Subcutaneous adipose tissue (tissue), 4 donors: ENCODE data around the gene CISH. TPM values are rescaled to one million over a fixed set of nuclear protein-coding genes. Genes with fewer than 3 reads are reported as not detected.

ENCODE experiments used
- CTCF ChIP-seq: fragments of 450-650 bp; IDR thresholded peaks from one replicate; pipeline ENCODE4 v1.5.1; 2016; ENCODE audit warnings: low read depth, mild to moderate bottlenecking, control low read depth, antibody characterized with exemption, moderate library complexity
- total RNA-seq, 4 donors: library from RNA; depleted of rRNA; stranded (reverse); fragments of >200 nt; gene quantifications; one replicate each; pipeline ENCODE4 v1.1.0, GENCODE V29; 2016

Gene CISH
- 10 to 100 TPM in 2 of 4 donors, 1 to 10 TPM in 2; 3.5 to 25.9 (median 11.0) TPM for total RNA-seq

GRCh38 chr3:50611464-50612233, at the start of gene CISH:
Gene CISH (minus strand): TSS chr3:50611774. CDS start chr3:50611650, 124 bp downstream.
- no peak for TF ChIP-seq CTCF

- TF ChIP-seq CTCF: no peak
Observed at GRCh38 chr3:50660386-50660785, 48.8 kb upstream of the CISH start.

- TF ChIP-seq CTCF: no peak
Observed at GRCh38 chr3:50658831-50659230, 47.3 kb upstream of the CISH start.

DNA sequence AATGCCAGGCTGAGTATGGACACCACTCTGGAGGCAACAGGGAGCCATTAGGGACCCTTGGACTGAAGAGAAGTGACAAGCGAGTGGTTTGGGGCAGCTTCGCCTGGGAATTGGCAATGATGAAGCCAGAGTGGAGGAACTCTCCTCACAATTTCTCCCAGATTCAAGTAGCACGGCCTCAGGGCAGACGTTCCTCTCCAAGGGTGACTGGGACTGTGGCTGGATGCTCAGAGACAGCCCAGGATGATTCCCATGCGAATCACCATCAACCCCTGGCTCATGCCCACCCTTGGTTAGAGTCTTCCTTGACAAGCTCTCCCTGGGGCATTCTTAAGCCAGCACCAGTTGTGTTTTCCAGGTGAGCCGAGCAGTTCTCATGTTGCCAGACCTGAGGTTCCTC, 46.8 kb upstream of the CISH start:
- TF ChIP-seq CTCF: no peak

DNA sequence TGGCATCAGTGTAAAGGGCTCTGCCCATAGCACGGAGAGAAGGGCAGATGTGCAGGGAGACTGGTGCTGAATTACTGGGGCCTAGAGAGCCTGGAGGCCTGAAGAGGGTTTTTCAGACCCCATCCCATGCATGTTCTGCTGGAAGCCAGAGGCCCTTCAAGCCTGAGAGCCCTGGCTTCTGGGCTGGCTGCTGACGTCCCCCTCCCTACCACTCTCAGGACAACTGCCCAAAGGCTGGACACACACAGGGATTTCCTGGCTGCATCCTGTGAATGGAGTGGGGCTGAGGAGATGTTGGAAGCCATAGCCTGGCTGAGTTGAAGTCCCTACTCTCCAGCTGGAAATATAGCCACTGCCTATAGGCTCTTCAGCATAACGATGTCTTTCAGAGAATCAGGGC, 46.2 kb upstream of the CISH start:
- no peak for TF ChIP-seq CTCF

- no peak for TF ChIP-seq CTCF
Observed at GRCh38 chr3:50657407-50657806, 45.8 kb upstream of the CISH start.

DNA sequence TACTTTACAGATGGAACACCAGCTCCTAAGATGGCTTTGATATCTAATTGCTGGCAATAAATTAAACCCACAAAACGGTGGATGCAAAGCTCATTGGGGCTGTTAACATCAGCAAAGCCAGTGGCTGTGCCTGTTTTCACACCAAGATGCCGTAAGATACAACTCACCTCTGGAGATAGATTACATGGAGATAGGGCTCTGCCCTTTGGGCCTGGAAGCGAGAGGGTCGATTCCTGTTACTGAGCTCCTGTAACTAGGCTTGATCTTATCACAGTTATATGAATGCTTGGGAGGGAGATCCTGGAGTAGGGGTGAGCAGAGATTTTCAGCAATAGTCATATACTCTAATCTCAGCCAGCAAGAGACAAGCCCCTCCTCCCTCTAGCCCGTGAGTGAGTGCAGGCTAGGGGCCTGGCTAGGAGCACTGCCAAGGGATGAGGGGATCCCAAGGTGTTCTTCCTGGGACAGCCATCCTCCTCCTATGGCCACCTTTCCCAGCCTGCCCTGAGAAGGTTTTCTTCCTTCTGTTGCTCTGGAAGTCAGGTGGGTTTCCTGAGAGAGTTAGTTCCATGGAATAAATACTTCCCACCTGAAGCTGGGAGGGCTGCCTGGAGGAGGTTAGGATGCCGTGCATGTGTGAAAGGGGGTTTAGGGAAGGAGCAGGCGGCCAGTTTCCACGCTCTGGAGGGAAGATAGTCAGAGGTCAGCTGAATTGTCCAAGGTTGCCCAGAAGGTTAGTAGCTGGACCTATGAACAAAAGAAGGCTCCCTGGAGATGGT, 45.0 kb upstream of the CISH start:
- no peak for TF ChIP-seq CTCF
